HG02938 (cell line): ENCODE results near the gene PCBP3.
"Not testable (repeated sequence)": the region's sequence is repeated elsewhere in the genome, so short reads cannot be mapped to it uniquely, and the experiment has no call there.

ENCODE experiments used
- ATAC-seq: cut with Tn5 transposase; IDR thresholded peaks from one replicate; pipeline ENCODE4 v1.9.1; 2021; ENCODE audit warnings: mild to moderate bottlenecking, moderate library complexity; ENCODE audit not compliant: unreplicated experiment

PCBP3 gene

GRCh38 chr21:45802956-45803617 lies 159.6 kb downstream of the PCBP3 start:
- no peak for ATAC-seq

- ATAC-seq = no peak
Measured at GRCh38 chr21:45803618-45804340, 160.3 kb downstream of the PCBP3 start.

GRCh38 chr21:45804809-45805313 lies 161.3 kb downstream of the PCBP3 start:
- ATAC-seq = no peak

GRCh38 chr21:45805321-45805720 lies 161.8 kb downstream of the PCBP3 start:
- ATAC-seq = no peak

- no peak for ATAC-seq
Measured at GRCh38 chr21:45806042-45806441, 162.5 kb downstream of the PCBP3 start.

DNA sequence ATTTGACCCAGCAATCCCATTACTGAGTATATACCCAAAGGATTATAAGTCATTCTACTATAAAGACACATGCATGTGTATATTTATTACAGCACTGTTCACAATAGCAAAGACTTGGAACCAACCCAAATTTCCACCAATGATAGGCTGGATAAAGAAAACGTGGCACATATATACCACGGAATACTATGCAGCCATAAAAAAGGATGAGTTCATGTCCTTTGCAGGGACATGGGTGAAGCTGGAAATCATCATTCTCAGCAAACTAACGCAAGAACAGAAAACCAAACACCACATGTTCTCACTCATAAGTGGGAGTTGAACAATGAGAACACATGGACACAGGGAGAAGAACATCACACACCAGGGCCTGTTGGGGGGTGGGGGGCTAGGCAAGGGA lies 165.1 kb downstream of the PCBP3 start:
- not testable (repeated sequence) for ATAC-seq

GRCh38 chr21:45809421-45809820 lies 165.9 kb downstream of the PCBP3 start:
- ATAC-seq = no peak

GRCh38 chr21:45811136-45811535 lies 167.6 kb downstream of the PCBP3 start:
- ATAC-seq = no peak

DNA sequence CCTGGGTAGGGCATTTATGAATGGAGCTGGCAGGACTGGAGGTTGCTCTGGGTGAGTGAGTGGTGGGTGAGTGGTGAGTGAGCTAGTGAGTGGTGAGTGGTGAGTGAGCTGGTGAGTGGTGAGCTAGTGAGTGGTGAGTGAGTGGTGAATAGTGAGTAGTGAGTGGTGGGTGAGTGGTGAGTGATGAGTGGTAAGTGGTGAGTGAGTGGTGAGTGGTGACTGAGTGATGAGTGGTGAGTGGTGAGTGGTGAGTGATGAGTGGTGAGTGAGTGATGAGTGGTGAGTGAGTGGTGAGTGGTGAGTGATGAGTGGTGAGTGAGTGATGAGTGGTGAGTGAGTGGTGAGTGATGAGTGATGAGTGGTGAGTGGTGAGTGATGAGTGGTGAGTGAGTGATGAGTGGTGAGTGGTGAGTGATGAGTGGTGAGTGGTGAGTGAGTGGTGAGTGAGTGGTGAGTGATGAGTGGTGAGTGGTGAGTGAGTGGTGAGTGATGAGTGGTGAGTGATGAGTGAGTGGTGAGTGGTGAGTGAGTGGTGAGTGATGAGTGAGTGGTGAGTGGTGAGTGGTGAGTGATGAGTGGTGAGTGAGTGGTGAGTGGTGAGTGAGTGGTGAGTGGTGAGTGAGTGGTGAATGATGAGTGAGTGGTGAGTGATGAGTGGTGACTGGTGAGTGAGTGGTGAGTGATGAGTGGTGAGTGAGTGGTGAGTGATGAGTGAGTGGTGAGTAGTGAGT lies 170.8 kb downstream of the PCBP3 start:
- not testable (repeated sequence) for ATAC-seq

DNA sequence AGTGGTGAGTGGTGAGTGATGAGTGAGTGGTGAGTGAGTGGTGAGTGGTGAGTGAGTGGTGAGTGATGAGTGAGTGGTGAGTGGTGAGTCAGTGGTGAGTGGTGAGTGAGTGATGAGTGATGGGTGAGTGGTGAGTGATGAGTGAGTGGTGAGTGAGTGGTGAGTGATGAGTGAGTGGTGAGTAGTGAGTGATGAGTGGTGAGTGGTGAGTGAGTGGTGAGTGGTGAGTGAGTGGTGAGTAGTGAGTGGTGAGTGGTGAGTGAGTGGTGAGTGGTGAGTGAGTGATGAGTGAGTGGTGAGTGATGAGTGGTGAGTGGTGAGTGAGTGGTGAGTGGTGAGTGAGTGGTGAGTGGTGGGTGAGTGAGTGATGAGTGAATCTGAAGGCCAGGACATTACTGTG lies 172.3 kb downstream of the PCBP3 start:
- ATAC-seq = not testable (repeated sequence)

- ATAC-seq = no peak
Measured at GRCh38 chr21:45816794-45817193, 173.3 kb downstream of the PCBP3 start.

- ATAC-seq = no peak
Measured at GRCh38 chr21:45817345-45817744, 173.8 kb downstream of the PCBP3 start.

DNA sequence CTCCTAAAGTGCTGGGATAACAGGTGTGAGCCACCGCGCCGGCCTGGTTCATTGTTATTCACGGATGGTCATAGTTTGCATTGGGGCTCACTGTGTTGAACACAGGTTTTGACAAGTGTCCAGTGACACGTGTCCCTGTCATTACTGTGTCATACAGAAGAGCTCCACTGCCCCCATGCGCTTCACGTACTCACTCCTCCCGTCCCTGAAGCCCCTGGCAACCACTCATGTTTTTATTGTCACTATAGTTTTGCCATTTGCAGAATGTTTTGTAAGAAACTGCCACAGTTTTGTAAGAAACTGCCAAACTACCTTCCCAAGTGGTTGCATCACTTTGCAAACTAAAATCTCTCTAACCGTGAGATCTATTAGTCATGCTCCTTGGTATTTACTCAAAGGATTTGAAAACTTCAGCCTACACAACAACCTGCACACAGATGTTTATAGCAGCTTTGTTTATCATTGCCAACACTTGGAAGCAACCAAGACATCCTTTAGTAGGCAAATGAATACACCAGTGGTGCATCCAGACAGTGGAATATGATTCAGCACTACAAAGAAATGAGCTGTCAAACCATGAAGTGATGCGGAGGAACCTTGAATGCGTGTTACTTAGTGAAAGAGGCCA lies 174.9 kb downstream of the PCBP3 start:
- no peak for ATAC-seq

GRCh38 chr21:45818904-45819285 lies 175.4 kb downstream of the PCBP3 start:
- no peak for ATAC-seq

GRCh38 chr21:45819478-45820170 lies 176.1 kb downstream of the PCBP3 start:
- ATAC-seq = no peak

- ATAC-seq = no peak
Measured at GRCh38 chr21:45820171-45821091, 176.9 kb downstream of the PCBP3 start.

DNA sequence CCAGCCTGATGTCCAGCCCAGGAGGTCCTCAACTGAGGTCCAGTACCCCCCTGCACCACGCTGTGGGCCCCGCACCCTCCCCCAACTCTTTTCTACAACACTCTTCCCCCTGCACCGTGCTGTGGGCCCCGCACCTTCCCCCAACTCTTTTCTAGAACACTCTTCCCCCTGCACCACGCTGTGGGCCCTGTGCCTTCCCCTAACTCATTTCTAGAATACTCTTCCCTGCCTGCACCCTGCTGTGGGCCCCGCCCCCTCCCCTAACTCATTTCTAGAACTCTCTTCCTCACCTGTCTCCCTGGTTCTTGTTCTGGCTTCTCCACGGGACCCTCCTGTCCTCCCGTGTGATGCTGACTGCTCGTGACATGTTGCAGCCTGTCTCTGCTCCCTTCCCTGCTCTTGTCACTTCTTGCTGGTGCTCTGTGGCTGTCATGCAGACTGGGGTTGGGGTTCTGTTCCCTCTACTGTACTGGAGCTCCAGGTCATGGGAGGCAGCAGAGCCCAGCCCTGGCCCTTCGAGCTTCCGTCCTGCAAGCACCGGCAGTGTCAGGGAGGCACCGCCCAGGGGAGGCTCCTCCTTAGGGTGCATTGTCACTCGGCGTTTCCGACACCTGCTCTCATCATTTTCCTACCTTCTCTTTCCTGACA lies 177.9 kb downstream of the PCBP3 start:
- ATAC-seq = no peak

GRCh38 chr21:45821998-45822397 lies 178.5 kb downstream of the PCBP3 start:
- ATAC-seq = no peak

GRCh38 chr21:45822429-45823099 lies 179.0 kb downstream of the PCBP3 start:
- ATAC-seq = no peak
